Subcutaneous adipose tissue (tissue), 4 donors: Measurements from ENCODE around the gene MPL. TPM values are rescaled to one million over a fixed set of nuclear protein-coding genes. Genes with fewer than 3 reads are reported as not detected.

Experiments used
- total RNA-seq, 4 donors: library from RNA; depleted of rRNA; stranded (reverse); fragments of >200 nt; gene quantifications; one replicate each; pipeline ENCODE4 v1.1.0, GENCODE V29; 2016
- TF ChIP-seq, protein P1 (sequence below): fragments of 450-650 bp; IDR thresholded peaks from one replicate; pipeline ENCODE4 v1.5.1; 2016; ENCODE audit warnings: low read depth, mild to moderate bottlenecking, control low read depth, antibody characterized with exemption, moderate library complexity

MPL gene
- total RNA-seq, 4 donors from 2014 or later: 0.38 TPM; not detected in 3

DNA sequence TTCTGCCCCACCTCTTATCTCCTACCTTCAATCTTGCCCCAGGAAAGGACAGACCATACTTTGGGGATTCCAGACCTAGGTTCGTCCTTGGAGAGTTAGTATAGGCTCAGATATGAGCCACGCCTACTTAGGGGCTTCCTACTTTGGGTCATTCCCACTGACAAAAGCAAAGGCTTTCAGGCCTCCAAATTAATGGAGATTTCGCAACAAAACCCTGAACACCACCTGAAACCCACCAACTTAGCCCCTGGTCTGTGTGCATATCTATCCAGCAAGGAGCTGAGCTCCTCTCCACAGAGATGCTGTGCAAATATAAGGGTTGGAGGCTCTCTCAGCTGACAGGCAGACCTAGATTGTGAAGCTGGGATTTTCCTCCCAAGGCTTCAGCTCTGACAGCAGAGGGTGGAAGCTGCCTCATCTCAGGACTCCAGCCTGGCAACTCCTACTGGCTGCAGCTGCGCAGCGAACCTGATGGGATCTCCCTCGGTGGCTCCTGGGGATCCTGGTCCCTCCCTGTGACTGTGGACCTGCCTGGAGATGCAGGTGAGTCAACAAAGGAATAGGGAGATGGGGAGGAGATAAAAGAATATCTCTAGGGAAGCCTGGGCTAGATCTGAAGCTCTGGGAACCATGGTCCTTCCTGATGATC is 2.1 kb downstream of the MPL start:
- TF ChIP-seq, protein P1, sequence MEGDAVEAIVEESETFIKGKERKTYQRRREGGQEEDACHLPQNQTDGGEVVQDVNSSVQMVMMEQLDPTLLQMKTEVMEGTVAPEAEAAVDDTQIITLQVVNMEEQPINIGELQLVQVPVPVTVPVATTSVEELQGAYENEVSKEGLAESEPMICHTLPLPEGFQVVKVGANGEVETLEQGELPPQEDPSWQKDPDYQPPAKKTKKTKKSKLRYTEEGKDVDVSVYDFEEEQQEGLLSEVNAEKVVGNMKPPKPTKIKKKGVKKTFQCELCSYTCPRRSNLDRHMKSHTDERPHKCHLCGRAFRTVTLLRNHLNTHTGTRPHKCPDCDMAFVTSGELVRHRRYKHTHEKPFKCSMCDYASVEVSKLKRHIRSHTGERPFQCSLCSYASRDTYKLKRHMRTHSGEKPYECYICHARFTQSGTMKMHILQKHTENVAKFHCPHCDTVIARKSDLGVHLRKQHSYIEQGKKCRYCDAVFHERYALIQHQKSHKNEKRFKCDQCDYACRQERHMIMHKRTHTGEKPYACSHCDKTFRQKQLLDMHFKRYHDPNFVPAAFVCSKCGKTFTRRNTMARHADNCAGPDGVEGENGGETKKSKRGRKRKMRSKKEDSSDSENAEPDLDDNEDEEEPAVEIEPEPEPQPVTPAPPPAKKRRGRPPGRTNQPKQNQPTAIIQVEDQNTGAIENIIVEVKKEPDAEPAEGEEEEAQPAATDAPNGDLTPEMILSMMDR: no peak

DNA sequence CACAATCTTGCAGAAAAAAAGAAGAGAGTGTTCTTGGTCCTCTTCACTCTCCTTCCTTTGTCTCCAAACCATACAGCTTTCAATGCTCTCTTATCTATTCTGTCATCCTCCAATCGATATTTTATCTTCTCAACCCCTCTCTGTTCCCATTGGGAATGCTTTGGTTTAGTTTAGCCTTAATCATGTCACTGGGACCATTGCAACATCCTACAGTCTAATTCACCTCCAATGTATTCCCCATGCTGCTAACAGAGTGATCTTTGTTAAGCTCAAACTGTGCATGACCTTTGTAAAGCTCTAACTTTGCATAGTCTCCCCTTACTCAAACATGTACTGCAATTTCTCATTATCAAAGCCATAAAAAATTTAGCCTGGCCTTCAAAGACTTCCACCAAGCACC is 2.9 kb downstream of the MPL start:
- TF ChIP-seq, protein P1: no peak

DNA sequence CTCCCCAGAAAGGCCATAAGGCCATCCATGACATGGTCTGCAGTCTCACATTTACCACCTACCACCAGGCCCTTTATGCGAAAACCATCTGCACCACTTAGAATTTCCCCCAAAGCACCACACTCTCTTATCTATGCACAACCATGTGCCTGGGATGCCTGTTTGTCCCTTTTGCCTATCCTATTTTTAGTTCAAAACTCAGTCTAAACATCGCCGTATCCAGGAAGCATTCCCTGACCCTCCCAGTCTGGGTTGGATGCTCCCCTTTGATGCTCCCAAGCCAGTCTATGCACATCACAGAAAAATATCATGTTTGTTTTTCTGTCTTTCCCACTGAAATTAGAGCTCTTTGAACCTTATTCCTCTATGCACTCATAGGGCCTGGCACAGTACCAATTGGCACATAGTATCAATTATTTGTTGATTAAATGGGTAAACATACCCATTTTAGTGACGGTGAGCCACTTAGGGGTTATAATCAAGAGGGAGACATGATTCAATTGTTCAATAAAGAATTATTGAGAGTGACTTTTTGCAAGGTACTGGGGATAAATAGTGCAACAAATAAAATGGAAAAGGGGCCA is 6.7 kb downstream of the MPL start:
- TF ChIP-seq, protein P1: no peak

DNA sequence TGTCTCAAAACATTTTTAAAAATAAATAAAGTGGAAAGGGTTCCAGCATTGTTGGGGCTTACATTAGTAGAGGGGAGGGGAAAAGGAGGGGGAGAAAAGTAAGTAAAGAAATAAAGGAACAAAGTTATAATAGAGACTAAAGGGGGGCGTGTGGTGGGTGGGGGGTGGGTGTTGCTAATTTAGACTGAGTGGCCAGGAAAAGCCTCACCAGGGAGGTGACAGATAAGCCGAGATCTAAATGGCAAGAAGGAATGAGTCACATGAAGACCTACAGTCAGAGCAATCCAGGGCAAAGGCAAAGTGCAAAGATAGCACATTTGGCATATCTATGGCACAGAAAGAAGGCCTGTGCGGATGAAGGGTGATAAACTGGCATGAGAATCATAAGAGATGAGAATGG is 7.5 kb downstream of the MPL start:
- TF ChIP-seq, protein P1: no peak

DNA sequence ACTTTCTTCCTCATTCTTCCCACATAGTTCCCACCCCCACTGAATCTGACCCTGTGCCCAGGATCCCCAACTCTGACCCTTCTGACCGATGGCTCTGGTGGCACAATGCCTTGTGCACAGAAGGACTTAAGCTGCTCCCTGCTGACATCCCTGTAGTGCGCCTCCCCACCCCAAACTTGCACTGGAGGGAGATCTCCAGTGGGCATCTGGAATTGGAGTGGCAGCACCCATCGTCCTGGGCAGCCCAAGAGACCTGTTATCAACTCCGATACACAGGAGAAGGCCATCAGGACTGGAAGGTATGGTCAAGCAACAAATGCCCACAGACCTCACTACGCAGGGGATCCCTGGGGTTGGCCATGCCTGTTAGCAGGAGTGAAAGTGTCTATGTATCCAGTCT is 9.0 kb downstream of the MPL start:
- TF ChIP-seq, protein P1: no peak

DNA sequence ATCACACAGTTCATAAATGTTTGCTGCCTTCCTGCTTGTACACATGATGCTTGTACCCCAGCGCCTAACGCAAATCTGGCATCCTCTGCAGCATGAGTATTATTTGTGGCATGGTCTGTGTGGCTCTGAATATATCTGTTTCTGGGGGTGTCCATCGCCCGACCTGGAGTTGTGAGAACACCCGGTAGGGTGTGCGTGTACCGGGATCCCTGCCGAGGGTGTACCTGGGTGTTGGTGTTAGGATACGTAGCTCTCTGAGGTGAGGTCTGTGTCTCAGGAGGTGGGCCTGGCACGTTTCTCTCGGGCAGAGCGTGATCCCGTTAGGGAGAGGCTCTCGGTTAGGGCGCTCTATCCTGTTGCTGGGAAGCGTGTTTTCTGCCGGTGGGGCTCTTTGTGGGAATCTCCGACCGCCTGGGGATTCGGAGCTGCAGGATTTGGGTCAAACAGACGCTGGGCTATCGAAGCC is 10.8 kb downstream of the MPL start:
- TF ChIP-seq, protein P1: no peak

DNA sequence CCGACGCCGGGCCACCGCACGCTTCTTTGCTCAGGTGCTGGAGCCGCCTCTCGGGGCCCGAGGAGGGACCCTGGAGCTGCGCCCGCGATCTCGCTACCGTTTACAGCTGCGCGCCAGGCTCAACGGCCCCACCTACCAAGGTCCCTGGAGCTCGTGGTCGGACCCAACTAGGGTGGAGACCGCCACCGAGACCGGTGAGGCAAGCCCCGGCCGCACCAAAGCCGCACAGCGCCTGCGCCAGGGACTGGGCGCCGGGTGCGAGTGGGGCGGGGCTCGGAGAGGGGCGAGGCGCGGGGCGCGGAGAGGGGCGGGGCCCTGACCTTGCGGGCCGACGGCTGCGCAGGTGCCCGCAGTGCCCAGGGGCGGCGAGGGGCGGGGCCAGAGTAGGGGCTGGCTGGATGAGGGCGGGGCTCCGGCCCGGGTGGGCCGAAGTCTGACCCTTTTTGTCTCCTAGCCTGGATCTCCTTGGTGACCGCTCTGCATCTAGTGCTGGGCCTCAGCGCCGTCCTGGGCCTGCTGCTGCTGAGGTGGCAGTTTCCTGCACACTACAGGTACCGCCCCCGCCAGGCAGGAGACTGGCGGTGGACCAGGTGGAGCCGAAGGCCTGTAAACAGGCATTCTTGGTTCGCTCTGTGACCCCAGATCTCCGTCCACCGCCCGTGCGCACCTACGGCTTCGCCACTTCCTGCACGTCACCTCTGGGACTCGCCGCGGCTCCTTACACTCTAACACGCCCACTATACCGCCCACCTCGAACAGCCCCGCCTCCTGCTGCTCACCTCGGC is 11.4 kb downstream of the MPL start:
- TF ChIP-seq, protein P1: no peak
